Measurements from ENCODE around the gene CNNM2. TPM values are rescaled to one million over a fixed set of nuclear protein-coding genes. Genes with fewer than 3 reads are reported as not detected.
A peak's percentile ranks its signal among the peaks of the same experiment; 100 is the strongest.
"Not testable (repeated sequence)": the region's sequence is repeated elsewhere in the genome, so short reads cannot be mapped to it uniquely, and the experiment has no call there.

Gene CNNM2
- total RNA-seq, 1 experiment from 2014 or later = 4.7 TPM

DNA sequence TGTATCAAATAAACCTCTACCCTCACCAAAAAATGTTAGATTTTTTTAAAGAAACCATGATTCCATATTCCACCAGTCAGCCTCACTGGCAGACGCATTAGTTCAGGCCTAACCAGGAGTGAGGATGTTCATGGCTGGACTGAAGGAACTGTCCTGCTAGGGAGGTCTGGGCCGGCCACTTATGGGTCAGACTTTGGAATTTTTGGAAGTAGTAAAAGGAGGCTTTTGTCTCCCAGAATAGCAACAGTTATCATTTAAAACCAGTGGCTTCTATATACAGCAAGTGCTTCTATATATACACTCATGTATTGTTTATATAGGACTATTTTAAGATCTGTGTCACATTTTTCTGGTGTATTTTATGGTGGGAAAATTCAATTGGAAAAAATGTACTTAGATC lies 120.5 kb downstream of the CNNM2 start:
- DNase-seq (ENCODE audit: low read depth) = no peak

DNA sequence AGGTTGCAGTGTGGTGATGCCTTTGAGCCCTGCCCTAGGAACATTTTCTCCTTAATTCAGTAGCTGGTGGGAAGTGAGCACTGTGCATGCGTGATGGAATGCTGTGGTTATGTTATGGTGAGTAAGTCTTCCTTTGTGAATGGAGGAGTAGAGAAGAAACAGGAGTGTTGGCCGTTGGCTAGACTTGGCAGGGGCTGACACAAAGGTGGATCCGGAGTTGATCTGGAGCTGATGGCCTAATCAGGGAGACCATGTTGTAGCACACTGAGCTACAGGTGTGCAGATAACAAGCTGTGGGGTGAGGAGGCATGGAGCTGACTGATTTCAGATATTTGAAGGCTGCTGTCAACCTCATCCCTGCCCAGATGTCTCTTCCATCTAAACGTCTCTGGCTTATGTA lies 122.3 kb downstream of the CNNM2 start:
- peak; percentile 81 for DNase-seq (ENCODE audit: low read depth)

DNA sequence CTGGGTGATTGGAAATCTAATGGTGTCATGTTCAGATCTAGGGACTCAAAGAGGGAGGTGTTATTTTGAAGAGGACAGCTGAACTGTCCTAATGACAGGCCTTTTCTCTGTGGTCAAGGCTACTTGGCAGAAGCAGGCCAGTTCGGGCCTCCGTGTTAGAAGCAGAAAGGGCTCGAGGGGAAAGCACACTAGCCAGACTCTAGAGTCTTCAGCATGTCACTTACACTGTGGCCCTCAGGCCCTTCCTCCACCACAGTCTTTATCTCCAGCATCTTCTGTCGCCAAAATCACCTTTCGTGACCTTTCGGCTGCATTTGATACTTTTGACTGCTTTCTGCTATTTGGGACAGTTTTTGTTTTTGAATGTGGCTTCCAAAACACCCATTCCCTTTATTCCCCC lies 123.3 kb downstream of the CNNM2 start:
- no peak for DNase-seq (ENCODE audit: low read depth)

DNA sequence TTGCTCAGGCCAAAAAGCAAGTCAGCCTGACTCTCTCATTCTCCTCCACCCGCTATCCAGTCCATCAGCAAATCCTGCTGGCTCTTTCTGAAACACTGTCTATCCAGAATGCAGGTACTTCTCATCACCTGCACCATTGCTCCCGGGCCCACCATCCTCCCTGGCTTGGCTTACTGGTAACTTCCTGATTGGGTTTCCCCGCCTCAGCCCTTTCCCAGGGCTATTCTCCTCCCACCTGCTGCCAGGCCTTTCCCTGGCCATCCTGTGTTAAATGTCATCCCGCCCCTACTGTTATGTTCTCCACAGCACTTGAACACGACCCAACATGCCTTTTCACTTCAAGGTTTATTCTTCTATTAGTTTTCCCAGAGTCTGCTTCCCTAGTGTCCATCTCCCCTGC lies 124.0 kb downstream of the CNNM2 start:
- no peak for DNase-seq (ENCODE audit: low read depth)

- DNase-seq (ENCODE audit: low read depth) = no peak
These were observed 124.8 kb downstream of the CNNM2 start for GRCh38 chr10:103042908-103043307.

DNA sequence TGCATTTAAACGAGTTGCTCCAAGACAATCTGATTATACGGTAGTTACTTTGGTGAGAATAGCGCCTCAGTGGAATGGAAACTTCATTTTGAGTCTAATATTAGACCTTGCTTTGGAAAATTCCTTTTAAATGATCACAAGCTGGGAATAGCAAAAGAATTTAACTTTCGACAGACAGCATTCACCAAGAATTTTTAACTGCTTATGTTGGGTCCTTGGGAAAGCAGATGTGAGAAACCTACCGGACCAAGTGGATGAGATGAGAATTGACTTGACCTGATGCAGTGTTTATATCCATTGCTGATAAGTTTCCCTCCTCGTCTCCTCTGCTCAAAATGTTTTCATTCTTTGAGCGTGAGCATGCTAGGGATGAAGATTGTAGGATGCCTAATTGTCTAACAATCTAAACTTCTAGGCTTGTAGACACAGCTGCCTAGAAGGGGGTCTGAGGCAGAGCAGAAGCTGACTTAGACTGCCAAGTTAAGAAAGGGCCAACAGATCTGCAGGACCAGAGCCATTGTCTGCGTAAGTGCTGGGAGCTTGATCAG lies 126.9 kb downstream of the CNNM2 start:
- DNase-seq (ENCODE audit: low read depth) = no peak

- no peak for DNase-seq (ENCODE audit: low read depth)
These were observed 127.9 kb downstream of the CNNM2 start for GRCh38 chr10:103045961-103046360.

- DNase-seq (ENCODE audit: low read depth) = no peak
These were observed 129.3 kb downstream of the CNNM2 start for GRCh38 chr10:103047381-103047780.

DNA sequence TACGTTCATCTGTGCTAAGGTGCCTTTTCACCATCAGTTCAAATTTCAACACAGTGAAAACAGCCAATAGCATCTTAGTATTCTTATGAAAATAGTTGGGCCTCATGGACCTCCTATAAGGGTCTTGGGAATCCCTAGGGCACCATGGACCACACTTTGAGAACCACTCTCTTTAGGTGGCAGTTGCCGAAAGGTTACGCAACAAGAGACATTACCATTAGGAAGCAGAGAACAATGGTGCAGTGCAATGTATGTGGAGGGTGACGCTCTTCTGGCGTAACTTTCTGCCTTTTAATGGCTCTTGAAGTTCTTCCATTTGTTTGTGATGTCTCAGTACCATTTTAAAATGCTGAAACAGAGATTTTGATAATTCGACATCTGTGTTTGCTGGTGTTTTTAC lies 131.1 kb downstream of the CNNM2 start:
- no peak for DNase-seq (ENCODE audit: low read depth)

GRCh38 chr10:103053659-103054581 lies 135.8 kb downstream of the CNNM2 start:
- DNase-seq (ENCODE audit: low read depth) = no peak

DNA sequence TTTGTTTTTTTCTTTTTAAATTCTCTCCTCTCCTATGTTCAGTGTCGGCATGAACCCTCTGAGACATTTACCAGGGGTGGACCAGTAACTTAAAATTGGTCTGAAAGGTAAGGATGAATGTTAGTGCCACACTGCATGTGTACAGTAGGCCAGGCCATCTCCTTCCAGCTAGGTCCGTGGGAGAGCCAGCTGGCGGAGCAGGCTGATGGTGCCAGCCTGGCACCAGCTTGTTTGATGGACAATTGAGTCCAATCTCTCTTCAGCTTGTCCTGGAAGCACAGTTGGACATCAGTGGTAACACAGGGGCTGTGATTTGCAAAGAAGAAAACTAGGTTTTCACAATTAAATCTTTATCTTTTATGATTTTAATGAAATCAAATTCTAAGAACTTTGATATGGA lies 136.5 kb downstream of the CNNM2 start:
- no peak for DNase-seq (ENCODE audit: low read depth)

DNA sequence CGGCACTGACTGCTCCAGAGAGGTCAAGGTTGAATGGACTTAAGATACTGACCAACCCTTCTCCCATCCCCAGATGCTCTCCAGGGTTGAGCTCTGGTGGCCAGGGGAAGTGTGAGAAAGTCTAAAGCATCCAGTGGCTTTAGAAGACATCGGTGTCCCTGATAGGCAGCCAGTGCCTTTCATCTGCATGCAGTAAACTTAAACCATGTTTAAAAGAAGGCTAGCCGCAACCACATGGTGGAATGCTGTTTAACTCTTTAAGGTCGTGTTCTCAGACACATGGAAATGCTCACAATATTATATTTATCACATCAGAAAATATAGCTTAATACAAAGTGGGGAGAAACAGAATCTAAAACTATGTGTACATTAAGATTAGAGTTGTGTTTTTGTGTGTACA lies 137.0 kb downstream of the CNNM2 start:
- DNase-seq (ENCODE audit: low read depth) = no peak

DNA sequence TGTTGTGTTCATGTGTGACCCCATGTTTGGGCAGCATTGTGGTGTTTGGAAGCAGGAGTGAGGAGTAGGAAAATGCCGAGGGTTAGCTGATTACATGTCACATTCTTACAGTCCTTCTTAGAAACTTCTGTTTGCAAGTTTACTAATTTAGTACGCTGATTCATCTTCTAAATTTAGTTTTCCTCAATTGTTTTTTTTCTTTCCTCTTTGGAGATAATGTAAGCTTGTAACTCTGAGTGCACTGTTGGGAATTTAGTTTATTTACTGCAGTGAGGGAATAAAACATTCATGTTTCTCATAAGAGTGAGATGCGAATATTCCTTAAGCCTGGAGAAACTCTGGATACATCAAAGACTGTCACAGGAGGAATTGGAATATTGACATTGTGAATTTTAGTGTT lies 139.9 kb downstream of the CNNM2 start:
- no peak for DNase-seq (ENCODE audit: low read depth)

DNA sequence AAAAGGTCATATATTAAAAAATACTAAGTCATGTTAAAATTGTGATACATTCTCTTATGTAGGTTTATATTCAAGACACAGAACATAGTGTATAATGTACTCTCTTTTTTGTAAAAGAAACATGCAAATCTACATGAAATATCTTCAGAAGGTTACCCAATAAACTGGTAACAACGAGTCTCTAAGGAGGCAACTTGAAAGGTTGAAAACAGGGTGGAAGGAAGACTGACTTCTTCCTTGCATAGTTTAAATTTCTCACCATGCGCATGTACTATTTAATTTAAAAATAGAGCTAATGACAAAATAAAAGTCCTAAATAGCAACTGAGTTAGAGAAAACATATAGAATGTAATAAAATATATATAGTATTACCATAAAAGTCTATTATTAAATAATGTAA lies 142.5 kb downstream of the CNNM2 start:
- no peak for DNase-seq (ENCODE audit: low read depth)

- DNase-seq (ENCODE audit: low read depth) = peak; percentile 42
These were observed 144.9 kb downstream of the CNNM2 start for GRCh38 chr10:103062854-103063590.

- no peak for DNase-seq (ENCODE audit: low read depth)
These were observed 146.9 kb downstream of the CNNM2 start for GRCh38 chr10:103064956-103065355.

GRCh38 chr10:103066141-103067098 lies 148.3 kb downstream of the CNNM2 start:
- DNase-seq (ENCODE audit: low read depth) = no peak

GRCh38 chr10:103067099-103067477 lies 149.0 kb downstream of the CNNM2 start:
- DNase-seq (ENCODE audit: low read depth) = not testable (repeated sequence)

- DNase-seq (ENCODE audit: low read depth) = no peak
These were observed 149.4 kb downstream of the CNNM2 start for GRCh38 chr10:103067484-103067883.

- DNase-seq (ENCODE audit: low read depth) = no peak
These were observed 149.9 kb downstream of the CNNM2 start for GRCh38 chr10:103067956-103068355.

Data from HT1080 (cell line).